Thyroid gland (tissue), 4 donors: Measurements from ENCODE around the gene PSKH1. TPM values are rescaled to one million over a fixed set of nuclear protein-coding genes. Genes with fewer than 3 reads are reported as not detected.

Experiments
- DNase-seq, 2 donors: peaks; one replicate each; pipeline ENCODE4 v3.0.0-alpha.2; 2019
- H3K27ac ChIP-seq, 3 donors: fragments of 200-600 bp; sonication (generic); 1 replicate in 2 of 3; 2 replicates in 1 of 3; pipeline ENCODE4 v1.5.1; 2016 to 2019; ENCODE audit warnings: mild to moderate bottlenecking in 1 of 3, moderate library complexity in 1 of 3
- H3K27me3 ChIP-seq: fragments of 200-600 bp; sonication (generic); one replicate; pipeline ENCODE4 v1.5.1; 2019
- H3K36me3 ChIP-seq, 2 donors: fragments of 200-600 bp; sonication (generic); one replicate each; pipeline ENCODE4 v1.5.1; 2016 to 2019
- H3K4me1 ChIP-seq, 2 donors: fragments of 200-600 bp; sonication (generic); one replicate each; pipeline ENCODE4 v1.5.1; 2017 to 2019
- H3K4me3 ChIP-seq, 3 donors: fragments of 200-600 bp; sonication (generic); replicated peaks in 1 of 3; 1 replicate in 2 of 3; 2 replicates in 1 of 3; pipeline ENCODE4 v1.5.1; 2016; ENCODE audit warnings: mild to moderate bottlenecking in 1 of 3
- H3K9me3 ChIP-seq: fragments of 200-600 bp; sonication (generic); one replicate; pipeline ENCODE4 v1.5.1; 2017
- POLR2A ChIP-seq, 2 donors: fragments of 450-650 bp; IDR thresholded peaks; one replicate each; pipeline ENCODE4 v1.6.1; 2017; ENCODE audit warnings: antibody characterized with exemption in 2 of 2, mild to moderate bottlenecking in 2 of 2, moderate library complexity in 1 of 2
- WGBS, 2 donors: methylation state at CpG; one replicate each; pipeline ENCODE4 v1.1.5; 2017; 5-methylcytosine and 5-hydroxymethylcytosine counted together
- intact Hi-C: fragments of 100-400 bp; cut with DNase I; formaldehyde crosslinking; loops from one replicate; pipeline ENCODE4 v1.15.1; 2023
- total RNA-seq, 4 donors: library from RNA; depleted of rRNA; stranded (reverse); fragments of >200 nt; gene quantifications; one replicate each; pipeline ENCODE4 v1.2.3, GENCODE V29; 2016
- TF ChIP-seq, protein P1 (sequence below), 6 experiments: fragments of 200-600 bp in 3 of 6; fragments of 450-650 bp in 3 of 6; sonication (generic) in 3 of 6; IDR thresholded peaks; one replicate each; pipeline ENCODE4 v1.5.1; 2016 to 2019; ENCODE audit warnings: antibody characterized with exemption in 6 of 6, mild to moderate bottlenecking in 2 of 6, inconsistent platforms in 1 of 6, moderate library complexity in 1 of 6

The PSKH1 gene
- total RNA-seq, 4 donors from 2014 or later, result 20.3 to 35.7 (median 28.8) TPM

DNA sequence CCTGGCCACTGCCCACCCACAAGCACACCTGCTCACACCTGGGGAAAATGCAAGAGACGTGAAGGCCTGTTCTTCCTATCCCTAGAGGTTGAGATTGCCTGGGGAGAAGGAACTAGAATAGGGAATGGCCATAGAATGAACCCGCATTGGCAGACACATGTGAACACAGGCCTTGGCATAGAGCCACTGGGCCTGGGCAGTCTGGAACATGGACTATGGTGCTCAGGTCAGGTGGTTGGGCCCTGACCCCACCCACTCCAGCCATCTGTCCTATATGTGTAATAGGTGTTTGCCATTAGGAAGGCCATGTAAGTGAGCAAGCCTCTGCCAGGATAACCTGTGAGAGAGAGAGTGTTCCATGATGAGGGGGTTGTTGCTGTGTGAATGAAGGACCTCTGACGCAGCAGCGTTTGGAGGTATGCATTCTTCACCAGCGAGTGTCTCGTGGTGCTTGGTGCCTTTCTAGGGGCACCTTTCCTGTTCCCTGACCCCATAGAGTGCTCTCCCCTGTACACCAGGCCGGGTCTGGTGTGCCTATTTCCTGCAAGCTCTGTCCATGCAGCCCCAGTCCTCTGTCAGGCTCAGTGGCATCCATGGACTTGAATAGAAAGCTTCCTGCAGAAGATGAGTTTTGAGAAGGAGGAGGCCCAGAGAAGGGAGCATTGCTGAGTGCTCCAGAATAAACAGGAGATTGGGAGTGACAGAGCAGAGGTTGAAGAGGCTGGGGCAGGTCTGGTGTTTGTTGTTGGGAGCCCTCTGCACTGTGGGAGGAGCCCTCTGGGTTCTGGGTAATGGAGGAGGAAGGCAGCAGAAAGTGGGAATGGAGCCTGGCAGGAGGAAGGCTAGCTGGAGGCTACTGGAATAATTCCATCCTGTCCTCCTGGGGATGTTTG is 23.0 kb downstream of the PSKH1 start:
- no peaks in the 10 kb centered on the region for H3K27me3 ChIP-seq
- H3K36me3 ChIP-seq, result peaks cover 0 to 5% of the 10 kb centered on the region in 2 donors
- peak overlapping the region in 2 of 3 donors; percentile 67 to 72 for H3K27ac ChIP-seq
- H3K9me3 ChIP-seq, result no peaks in the 10 kb centered on the region
- DNase-seq, result peak; percentile 46 to 50
- H3K4me1 ChIP-seq, result peaks cover 28 to 55% of the 10 kb centered on the region in 2 donors
- TF ChIP-seq, protein P1, sequence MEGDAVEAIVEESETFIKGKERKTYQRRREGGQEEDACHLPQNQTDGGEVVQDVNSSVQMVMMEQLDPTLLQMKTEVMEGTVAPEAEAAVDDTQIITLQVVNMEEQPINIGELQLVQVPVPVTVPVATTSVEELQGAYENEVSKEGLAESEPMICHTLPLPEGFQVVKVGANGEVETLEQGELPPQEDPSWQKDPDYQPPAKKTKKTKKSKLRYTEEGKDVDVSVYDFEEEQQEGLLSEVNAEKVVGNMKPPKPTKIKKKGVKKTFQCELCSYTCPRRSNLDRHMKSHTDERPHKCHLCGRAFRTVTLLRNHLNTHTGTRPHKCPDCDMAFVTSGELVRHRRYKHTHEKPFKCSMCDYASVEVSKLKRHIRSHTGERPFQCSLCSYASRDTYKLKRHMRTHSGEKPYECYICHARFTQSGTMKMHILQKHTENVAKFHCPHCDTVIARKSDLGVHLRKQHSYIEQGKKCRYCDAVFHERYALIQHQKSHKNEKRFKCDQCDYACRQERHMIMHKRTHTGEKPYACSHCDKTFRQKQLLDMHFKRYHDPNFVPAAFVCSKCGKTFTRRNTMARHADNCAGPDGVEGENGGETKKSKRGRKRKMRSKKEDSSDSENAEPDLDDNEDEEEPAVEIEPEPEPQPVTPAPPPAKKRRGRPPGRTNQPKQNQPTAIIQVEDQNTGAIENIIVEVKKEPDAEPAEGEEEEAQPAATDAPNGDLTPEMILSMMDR (IDR thresholded peaks at IDR 0.05), result no peak
- no peak for TF ChIP-seq POLR2A (IDR thresholded peaks at IDR 0.05)
- no peak overlapping the region for H3K4me3 ChIP-seq
- intact Hi-C loops, result no loop called here
- WGBS, 2 donors, result 44 to 66% methylated on average over 7 of the region's 7 CpGs

DNA sequence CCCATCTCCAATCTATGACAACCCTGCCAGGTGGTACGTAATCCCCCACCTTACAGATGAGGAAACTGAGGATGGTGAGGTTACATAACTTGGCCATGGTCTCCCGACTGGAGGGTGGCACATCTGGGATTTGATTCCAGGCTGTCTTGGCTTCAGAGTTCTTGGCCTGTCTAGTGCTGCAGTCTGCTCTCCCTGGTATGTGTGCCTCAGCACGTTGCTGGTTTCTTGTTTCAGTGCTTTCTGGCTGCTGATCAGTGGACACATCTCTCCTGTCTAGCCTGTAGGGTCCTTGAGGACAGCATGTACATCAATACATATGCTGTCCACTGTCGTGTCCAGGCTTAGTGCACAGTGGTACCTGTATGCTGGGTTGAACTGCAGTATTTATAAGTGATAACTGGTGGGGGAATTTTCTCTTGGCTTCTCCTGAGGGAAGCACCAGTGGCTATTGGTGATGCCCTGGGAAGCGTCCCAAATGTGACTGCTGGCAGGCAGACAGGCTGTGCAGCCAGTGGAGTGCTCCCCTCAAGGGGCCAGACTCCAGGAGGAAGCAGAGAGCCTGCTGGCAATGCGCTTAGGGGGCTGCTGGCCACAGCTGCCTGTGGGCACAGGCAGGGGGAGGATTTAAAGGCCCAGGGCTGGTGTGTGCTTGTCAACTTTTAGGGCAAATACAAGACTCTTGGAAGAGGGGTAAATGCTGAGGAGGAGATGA is 24.2 kb downstream of the PSKH1 start:
- TF ChIP-seq, protein P1 (IDR thresholded peaks at IDR 0.05), result no peak
- no peak for TF ChIP-seq POLR2A (IDR thresholded peaks at IDR 0.05)
- Histone ChIP-seq H3K27me3 (no peaks in the 10 kb centered on the region), H3K4me1 (peaks cover 29 to 58% of the 10 kb centered on the region in 2 donors), H3K27ac (peak overlapping the region; percentile 52 to 72 (median 67)), H3K9me3 (no peaks in the 10 kb centered on the region), H3K36me3 (no peaks in the 10 kb centered on the region), H3K4me3 (no peak overlapping the region)
- intact Hi-C loops, result no loop called here
- peak; percentile 92 to 94 for DNase-seq
- WGBS, 2 donors, result 45 to 46% methylated on average over 4 to 5 of the region's 6 CpGs

GRCh38 chr16:67917852-67918236 is 24.8 kb downstream of the PSKH1 start:
- Histone ChIP-seq H3K27me3 (no peaks in the 10 kb centered on the region), H3K36me3 (no peaks in the 10 kb centered on the region), H3K4me3 (no peak overlapping the region), H3K9me3 (no peaks in the 10 kb centered on the region), H3K27ac (peak overlapping the region; percentile 52 to 72 (median 67)), H3K4me1 (peaks cover 32 to 64% of the 10 kb centered on the region in 2 donors)
- peak; percentile 77 to 78 for DNase-seq
- intact Hi-C loops, result no loop called here
- no peak for TF ChIP-seq POLR2A (IDR thresholded peaks at IDR 0.05)
- TF ChIP-seq, protein P1 (IDR thresholded peaks at IDR 0.05), result no peak
- 31 to 55% methylated on average over 4 of the region's 4 CpGs for WGBS, 2 donors

DNA sequence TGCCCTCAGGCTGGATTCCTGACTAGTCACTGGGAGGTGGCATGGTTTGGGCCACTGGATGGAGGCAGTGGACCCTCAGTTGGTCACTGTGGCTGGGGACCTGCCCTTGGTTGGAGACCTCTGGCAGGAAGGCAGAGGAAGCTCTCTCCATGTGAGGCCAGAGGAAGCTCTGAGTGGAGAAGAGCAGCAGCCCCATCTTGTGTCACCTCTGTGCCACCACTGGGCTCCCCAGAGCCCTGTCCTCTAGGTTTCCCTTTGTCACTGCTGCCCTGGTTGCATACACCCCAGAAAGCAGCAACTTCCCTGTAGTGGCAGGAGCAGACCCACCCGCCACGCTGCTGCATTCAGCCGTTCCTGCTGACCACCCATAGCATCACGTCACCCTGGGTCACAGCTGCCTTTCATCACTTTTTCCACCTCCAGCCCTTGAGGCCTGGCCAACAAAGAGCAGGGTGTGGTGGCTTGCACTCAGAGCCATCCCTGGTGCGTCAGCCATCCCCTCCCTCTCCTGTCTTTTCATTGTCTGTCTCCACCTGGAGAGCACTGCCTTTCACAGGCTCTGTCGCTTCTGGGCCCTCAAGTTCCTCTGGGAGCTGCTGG is 26.7 kb downstream of the PSKH1 start:
- WGBS, 2 donors, result 90% methylated on average over 6 of the region's 6 CpGs
- DNase-seq, result no peak
- peak overlapping the region in 2 of 3 donors; percentile 15 to 72 for H3K27ac ChIP-seq
- no peaks in the 10 kb centered on the region for H3K9me3 ChIP-seq
- intact Hi-C loops, result no loop called here
- H3K4me3 ChIP-seq, result no peak overlapping the region
- H3K4me1 ChIP-seq, result peaks cover 44 to 81% of the 10 kb centered on the region in 2 donors
- no peak for TF ChIP-seq POLR2A (IDR thresholded peaks at IDR 0.05)
- TF ChIP-seq, protein P1 (IDR thresholded peaks at IDR 0.05), result no peak
- H3K36me3 ChIP-seq, result no peaks in the 10 kb centered on the region
- no peaks in the 10 kb centered on the region for H3K27me3 ChIP-seq
